Right lung (tissue), 5 donors: Measurements from ENCODE around the gene ITGA11. TPM values are rescaled to one million over a fixed set of nuclear protein-coding genes. Genes with fewer than 3 reads are reported as not detected.
"Not testable (repeated sequence)": the region's sequence is repeated elsewhere in the genome, so short reads cannot be mapped to it uniquely, and the experiment has no call there.

Source experiments
- DNase-seq, 2 donors: peaks; one replicate each; pipeline ENCODE4 v3.0.0-alpha.2; 2013
- polyA plus RNA-seq, 5 donors: library from polyadenylated mRNA; unstranded; fragments of 120-200 nt; gene quantifications; one replicate each; pipeline versions ENCODE4 v1.2.1 to v1.2.3, GENCODE V29; 2013; ENCODE audit warnings: inconsistent platforms in 1 of 5, low replicate concordance in 1 of 5; ENCODE audit not compliant: insufficient read length in 5 of 5, insufficient read depth in 1 of 5

Gene ITGA11
- polyA plus RNA-seq, 5 donors, result 1.0 to 1.7 (median 1.5) TPM

DNA sequence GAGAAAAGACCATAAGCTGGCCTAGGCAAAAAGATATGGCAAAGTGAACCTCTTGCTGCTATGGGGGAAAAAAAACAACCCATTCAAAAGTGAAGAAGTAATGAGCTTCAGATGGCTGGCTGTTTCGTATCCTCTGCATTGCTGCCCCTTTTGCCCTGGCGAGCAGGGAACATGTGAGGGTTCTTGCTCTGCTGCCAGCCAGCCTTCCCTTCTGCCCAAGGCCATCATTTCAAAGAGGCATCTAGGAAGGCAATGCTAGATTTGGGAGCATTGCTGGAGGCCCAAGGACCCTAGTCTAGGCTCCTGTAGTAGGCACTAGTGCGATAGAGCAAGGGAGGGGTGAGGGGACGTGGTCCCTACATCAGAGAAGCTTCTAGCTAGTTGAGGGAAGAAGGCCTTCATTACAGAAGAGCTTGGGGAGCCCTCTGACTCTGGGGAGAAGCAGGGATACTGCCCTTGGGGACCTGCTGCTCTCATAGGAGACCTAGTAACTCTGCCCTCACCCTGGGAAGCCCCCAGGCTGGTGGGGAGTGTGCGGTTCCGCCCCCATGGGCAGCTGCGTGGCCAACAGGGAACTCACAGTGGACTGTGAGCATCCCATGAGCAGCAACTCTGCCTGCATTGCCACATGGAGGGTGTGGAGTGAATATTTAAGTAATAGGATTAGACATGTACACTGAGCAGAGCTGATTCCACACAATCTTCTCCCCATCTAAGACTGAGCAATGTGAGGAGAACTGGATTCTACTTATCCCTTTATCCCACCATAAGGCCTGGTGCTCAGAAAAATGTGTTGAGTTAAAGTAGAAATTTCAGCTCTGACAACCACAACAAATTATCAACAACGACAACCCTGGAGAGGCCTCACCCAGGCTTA is 21.3 kb downstream of the ITGA11 start:
- no peak for DNase-seq

DNA sequence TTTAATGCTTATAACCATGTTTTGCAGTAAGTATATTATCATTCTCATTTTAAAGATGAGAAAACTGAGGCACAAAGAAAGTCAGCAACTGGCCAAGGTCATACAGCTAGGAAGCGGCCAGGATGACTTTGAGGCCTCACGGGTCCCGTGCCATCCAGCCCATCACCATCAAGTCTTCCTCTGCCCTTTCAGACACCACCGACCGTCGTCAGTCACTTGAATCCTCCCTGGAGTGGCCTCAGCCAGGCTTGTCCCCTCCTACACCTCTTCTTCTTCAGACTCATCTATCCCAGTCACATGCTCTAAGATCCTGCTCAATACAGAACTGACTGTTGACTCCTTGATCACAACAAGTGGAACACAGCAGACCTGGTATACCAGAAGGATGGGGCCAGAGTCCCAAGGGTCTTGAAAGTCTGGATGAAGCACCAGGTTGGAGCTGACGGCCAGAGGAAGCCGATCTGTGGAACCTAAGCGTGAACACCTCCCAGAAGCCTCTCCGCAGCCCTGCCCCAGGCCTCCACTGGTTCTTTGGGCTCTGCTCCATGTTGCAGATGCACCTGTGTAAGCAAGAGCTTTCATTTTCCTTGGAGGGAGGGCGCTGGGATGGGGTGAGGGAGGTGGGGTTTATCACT is 22.1 kb downstream of the ITGA11 start:
- no peak for DNase-seq

DNA sequence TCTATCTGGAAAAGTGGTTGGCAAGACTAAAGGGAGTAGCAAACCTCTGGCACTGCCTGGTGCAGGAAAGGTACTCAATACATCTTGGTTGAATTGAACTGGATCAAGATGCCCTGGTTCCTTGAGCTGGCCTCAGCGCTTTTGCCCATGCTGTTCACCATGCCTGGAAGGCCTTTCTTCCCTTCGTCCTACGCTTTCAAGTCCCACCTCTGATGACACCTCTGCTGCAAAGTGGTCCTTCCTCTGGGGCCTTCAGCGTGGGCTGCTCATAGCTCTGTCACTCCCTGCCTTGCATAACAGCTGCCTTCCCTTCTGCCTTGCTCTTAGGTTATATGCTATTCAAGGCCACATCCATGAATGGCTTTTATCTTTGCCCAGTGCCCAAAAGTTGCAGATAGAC is 23.0 kb downstream of the ITGA11 start:
- DNase-seq, result no peak

DNA sequence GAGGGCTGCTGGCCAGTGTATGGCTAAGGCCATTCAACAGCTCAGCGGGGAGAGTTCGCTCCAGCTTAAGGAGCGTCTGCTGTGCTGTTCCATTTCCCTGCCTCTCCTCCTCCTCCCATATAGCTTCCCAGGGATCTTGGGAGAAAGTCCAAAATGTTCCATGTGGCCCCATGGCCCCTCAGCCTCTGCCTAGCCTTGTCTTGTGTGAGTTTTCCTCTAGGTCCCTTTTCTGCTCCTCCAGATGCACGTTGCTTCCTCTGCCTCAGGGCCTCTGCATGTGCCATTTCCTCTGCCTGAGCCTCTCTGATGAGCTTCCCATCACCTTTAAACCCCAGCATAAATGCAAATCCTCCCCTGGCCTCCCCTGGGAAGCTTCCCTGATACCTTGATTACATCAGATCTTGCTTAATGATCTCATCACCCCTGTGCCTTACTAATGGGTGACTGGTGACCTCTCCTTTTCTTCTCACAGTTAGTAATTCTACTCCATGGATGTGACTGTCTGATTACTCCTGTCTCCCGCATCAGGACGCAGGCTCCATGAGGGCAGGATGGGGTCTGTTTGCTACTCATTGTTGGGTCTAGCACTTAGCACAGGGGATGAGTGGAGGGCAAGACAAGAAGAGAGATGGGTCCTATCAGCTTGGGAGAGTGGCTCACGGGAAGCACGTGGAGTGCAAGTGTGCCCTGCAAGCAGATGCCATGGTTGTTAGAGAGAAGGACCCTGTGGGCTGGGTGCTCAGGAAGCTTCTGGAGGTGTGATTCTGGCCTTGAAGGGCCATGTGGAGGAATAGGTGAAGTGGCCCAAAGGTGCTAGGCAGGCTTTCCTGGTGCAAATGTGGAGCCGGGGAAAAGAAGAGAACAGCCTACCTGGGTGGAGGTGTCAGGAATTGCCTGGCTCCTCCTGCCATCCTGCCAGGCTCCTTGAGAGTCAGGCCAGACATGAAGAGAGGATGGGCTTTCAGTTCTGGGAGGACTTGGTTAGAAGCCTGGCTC is 23.8 kb downstream of the ITGA11 start:
- DNase-seq, result no peak

DNA sequence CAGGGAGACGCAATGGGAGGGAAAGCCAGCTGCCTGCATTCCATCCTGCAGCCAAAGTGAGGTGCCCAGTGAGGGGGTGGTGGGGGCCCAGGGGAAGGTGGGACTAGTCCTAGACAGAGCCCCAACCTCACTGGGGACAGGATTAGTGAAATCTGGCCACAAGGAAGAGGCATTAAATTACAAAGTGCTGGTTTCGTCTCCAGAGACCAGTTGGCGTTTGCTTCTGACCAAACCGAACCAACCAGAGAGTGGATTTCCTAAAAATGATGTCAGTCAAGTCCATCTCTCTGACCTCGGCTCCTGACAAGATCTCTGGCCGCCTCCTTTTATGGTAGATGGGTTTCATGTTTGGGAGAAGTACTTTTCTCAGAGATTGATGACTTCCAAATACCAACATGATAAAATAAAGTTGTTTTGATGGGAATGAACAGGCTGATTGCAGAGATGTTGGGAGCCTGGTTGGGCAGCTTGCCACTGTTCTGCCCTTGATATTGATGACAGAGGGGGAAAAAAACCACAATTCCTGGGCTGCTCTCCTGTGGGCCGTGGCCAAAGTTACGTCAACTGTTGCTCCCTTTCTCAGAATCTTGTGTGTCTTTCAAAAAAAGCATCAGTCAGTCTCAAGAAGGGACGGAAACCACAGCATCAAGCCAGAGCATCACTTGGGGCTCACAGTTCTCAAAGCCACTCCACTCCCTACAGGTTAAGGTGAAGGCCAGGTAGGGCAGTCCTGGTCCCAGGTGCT is 24.6 kb downstream of the ITGA11 start:
- no peak for DNase-seq

DNA sequence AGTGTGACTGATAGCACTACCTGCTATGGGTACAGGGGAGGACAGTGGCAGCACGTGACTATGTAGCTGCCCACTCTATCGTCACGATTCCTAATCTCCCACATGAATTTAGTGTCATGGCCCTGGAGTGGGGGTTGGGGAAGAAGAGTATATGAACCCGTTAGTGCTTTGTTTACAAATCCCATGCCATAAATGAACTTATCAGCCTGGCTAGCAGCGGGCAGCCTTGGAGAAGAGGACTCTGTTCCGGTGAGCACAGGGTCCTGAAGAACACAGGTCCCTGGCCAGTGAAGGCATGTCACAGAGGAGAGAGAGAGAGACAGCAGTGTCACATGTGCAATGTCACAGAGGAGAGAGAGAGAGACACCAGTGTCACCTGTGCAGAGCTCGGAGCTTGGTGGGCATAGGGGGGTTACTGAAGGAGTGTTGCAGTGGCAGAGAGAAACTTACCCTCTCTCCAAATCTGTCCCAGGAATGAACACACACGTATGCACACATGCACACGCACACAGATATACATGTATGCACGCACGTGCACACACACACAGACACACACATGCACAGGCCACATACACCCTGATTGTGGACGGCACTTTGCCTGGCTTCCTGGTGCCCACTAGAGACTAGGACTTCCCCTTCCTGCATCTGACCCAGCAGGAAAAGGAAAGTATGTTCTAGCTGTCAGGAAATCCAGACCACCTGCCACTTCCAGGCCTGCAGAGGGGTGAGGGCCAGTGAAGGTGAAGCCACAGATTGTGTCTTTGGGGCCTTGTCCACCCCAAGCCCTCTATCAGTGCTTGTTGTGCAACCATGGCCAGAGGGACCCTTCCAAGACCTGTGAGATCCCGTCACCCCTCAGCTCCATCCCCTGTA is 26.3 kb downstream of the ITGA11 start:
- no peak for DNase-seq

DNA sequence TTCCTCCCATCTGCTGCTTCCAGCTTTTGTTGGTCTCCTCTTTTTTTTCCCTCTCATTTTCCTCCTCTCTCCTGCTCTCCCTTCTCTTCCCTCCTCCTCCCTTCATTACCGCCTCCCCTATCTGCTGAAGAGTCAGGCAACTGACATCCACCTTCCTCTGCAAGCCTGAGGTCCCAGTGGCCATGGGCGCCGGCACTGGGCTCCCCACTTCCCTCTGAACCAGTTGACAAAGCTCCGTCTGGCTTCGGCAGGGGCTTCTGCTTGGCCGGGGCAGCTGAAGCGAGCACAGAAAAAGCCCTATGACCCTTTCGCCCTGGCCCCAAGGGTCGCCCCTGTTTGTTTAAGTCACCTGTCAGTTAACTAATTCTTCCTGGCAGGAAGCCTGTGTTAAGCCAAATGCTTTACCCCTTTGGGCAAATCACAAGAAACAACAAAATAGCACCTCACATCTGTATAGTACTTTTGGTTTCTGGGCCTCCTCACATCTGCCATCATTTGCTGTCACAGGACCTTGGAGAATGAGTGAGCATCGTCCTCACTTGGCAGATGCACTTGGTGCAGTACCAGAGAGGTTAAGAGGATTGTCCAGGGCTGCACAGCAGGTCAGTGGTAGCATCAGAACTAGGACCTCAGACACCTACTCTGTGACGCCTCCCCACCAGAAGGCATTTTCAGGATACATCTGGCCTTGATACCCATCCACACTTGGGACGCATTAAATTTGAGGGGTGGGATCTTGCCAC is 27.7 kb downstream of the ITGA11 start:
- DNase-seq, result no peak

DNA sequence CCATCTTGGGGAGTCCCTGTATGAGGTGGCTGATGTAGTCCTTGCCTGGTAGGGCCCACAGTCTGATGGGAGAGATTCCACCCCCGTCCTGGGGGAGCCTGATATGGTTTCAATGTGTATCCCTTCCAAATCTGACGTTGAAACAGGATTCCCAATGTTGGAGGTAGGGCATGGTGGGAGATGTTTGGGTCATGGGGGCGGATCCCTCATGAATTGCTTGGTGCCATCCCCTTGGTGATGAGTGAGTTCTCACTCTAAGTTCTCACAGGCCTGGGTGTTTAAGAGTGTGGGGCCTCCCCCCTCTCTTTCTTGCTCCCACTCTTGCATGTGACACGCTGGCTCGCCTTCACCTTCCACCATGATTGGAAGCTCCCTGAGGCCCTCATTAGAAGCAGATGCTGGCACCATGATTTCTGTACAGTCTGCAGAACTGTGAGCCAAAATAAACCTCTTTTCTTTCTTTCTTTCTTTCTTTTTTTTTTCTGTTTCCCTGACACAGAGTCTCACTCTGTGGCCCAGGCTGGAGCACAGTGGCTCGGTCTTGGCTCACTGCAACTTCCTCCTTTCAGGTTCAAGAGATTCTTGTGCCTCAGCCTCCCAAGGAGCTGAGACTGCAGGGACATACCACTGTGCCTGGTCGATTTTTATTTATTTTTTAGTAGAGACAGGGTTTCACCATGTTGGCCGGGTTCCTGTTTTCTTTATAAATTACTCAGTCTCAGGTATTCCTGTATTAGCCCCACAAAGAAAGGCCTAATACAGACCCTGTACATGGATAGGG is 28.6 kb downstream of the ITGA11 start:
- no peak for DNase-seq

DNA sequence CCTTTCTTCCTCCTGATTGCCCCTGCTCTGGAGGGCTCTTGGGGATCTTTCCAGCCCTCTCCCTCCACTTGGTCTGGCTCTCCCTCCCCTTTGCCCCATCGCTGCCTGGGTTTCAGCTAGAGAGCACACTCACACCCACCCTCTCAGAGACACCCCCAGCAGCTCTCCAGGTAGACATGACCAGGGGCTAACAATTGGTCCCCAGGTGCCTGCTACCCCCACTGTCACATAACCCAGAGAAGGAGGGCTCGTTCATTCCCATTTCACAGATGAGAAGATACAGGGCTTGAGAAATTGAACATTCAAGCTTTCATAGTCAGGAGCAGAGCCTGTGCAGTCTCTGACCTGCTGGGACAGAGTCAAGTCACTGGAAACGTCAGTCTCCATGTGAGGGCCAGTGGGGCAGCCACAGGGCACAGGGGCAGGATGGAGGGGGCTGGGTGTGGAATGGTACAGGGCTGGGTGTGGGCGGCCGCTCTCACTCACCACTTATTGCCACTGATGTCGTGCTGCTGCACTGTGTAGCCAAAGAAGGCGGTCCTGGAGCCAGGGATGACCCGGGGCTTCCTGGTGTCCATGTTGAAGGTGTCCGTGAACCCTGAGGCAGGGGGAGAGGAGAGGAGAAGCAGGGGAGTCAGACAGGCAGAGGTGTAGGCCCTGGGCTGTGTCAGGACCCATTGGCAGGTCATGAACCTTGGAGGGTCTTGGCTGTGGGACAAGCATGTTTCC is 29.4 kb downstream of the ITGA11 start:
- DNase-seq, result no peak

DNA sequence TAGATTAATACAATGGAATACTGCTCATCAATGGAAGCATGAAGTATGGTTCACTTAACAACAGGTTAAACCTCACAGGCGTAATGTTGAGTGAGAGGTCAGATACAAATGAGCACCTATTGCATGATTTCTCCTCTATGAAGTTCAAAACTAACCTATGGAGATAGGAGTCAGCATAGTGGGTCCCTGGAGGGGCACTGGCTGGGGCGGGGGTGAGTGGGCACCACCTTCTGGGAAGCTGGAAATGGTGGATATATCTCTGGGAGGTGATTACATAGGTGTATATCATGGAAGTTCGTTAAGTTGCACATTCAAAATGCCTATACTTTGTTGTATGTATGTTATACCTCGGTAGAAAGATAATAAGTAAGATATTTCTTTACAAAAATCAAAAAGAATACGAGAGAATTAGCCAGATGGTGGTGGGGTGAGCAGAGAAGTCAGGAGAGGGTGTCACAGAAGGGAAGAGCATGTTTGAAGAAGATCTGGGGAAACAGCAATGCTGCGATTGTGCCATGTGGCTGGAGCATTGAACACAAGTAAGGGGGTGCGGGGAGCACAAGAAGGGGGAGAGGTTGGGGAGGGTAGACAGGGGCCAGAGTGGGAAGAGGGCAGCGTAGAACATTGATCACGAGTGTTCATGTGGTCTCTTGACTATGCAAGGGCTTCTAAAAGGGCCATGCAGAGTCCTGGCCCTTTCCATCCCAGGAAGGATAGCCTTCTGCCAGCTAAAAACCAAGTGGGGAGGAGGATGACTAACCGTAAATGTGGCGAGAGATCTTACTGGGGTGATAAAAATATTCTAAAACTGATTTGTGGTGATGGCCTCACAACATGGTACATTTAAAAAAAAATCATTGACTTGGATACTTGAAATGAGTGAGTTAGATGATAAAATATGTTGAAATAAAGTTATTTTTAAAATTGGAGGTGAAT is 30.2 kb downstream of the ITGA11 start:
- no peak for DNase-seq

DNA sequence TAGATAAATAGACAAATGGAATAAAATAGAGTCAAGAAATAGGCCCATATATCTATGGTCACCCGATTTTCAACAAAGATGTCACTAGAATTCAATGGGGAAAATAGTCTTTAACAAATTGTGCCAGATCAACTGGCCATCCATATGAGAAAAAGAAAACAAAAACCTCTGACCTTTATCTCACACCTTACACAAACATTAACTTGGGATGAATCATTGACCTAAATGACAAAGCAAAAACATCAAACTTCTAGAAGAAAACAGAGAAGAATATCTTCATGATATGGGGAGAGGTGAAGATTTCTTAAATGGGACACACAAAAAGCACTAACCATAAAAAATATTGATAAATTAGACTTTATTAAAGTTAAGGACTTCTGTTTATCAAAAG is 31.9 kb downstream of the ITGA11 start:
- DNase-seq, result no peak

DNA sequence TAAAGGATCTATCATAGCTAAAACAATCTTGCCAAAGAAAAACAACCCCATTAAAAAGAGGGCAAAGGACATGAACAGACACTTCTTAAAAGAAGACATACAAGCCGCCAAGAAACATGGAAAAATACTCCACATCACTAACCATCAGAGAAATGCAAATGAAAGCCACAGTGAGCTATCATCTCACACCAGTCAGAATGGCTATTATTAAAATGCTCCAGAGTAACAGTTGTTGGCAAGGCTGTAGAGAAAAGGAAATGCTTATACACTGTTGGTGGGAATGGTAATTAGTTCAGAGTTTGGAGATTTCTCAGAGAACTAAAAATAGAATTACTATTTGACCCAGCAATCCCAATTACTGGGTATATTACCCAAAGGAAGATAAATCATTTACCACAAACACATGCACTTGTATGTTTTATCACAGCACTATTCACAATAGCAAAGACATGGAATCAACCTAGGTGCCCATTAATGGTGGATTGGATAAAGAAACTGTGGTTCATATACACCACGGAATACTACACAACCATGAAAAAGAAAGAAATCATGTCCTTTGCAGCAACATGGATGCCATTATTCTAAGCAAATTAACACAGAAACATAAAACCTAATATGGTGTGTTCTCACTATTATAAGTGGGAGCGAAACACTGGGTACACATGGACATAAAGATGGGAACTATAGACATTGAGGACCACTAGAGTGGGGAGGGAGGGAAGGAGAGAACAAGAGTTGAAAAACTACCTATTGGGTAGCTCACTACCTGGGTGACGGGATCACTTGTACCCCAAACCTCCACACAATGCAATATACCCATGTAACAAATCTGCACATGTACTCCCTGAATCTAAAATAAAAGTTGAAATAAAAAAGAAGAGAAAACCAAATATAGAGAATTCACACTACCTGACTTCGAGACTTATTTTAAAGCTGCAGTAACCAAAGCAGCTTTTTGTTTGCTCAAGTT is 32.6 kb downstream of the ITGA11 start:
- no peak for DNase-seq

DNA sequence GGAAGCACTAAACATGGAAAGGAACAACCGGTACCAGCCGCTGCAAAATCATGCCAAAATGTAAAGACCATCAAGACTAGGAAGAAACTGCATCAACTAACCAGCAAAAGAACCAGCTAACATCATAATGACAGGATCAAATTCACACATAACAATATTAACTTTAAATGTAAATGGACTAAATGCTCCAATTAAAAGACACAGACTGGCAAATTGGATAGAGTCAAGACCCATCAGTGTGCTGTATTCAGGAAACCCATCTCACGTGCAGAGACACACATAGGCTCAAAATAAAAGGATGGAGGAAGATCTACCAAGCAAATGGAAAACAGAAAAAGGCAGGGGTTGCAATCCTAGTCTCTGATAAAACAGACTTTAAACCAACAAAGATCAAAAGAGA is 34.0 kb downstream of the ITGA11 start:
- DNase-seq, result not testable (repeated sequence)

DNA sequence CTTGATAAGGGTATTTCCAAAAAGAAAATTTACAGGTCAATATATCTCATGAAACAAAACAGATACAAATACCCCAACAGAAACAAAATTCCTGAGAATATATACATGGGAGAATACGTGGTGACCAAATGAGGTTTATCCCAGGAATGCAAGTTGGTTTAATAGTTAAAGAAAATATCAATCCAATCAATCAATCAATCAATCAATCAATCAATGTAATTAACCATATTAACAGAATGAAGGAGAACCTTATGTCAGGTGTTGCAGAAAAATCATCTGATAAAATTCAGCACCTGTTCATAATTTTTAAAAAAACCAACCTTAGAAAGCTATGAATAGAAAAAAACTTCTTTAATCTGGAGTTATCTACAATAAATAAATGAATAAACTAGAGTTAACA is 35.9 kb downstream of the ITGA11 start:
- no peak for DNase-seq

DNA sequence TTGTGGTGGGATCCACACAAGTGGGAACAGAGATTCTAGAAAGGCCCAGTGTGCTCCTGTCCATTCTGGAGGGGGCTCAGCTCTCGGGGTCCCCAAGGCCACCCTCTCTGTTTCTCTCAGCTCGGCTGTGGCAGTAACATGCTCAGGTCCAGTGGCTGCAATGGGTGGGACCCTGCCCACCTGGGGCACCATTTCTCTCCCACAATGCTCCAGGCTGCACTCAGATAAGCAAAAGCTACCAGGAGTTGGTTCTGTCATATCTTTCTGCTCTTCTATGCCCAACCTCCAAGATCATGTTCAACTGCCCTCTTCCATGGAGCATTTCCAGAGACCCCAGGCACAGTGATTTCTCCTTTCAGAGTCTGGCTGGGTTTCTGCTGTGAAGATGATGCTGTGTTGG is 40.8 kb downstream of the ITGA11 start:
- DNase-seq, result no peak
